ENCODE measurements around the gene RELN. TPM values are rescaled to one million over a fixed set of nuclear protein-coding genes. Genes with fewer than 3 reads are reported as not detected.

Gene RELN
- total RNA-seq, 4 donors from 2014 or later = 1.2 to 7.1 (median 3.7) TPM

GRCh38 chr7:103766660-103767059, 222.8 kb downstream of the RELN start:
- TF ChIP-seq, protein P1, sequence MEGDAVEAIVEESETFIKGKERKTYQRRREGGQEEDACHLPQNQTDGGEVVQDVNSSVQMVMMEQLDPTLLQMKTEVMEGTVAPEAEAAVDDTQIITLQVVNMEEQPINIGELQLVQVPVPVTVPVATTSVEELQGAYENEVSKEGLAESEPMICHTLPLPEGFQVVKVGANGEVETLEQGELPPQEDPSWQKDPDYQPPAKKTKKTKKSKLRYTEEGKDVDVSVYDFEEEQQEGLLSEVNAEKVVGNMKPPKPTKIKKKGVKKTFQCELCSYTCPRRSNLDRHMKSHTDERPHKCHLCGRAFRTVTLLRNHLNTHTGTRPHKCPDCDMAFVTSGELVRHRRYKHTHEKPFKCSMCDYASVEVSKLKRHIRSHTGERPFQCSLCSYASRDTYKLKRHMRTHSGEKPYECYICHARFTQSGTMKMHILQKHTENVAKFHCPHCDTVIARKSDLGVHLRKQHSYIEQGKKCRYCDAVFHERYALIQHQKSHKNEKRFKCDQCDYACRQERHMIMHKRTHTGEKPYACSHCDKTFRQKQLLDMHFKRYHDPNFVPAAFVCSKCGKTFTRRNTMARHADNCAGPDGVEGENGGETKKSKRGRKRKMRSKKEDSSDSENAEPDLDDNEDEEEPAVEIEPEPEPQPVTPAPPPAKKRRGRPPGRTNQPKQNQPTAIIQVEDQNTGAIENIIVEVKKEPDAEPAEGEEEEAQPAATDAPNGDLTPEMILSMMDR (IDR thresholded peaks at IDR 0.05) = no peak
- ATAC-seq (ENCODE audit: low FRiP score) = no peak
- DNase-seq (ENCODE audit: low spot score) = no peak

- TF ChIP-seq, protein P1 (IDR thresholded peaks at IDR 0.05) = no peak
These were observed 223.6 kb downstream of the RELN start for GRCh38 chr7:103765901-103766300.

DNA sequence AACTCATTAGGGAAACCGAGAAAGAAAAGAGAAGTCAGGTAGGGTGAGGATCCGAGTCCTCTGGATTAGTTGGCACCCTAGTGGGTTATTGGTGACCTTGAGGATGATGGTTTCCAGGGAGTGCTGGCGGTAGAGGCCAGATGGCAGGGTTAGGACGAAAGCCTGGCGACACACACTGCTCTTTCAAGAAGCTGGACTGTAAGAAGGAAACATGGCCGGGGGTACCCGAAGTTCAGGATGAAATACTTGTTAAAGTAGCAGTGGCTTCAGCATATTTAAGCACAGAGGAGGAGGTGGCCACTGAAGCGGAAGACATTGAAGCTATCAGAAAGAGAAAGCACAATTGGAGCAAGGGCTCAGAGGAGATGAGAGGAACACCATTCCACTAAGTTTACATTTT, 224.6 kb downstream of the RELN start:
- ATAC-seq (ENCODE audit: low FRiP score) (no peak), DNase-seq (ENCODE audit: low spot score) (no peak)
- TF ChIP-seq, protein P1 (IDR thresholded peaks at IDR 0.05) = no peak

More at GRCh38 chr7:103765901-103766300, 223.6 kb downstream of the RELN start:
- DNase-seq (ENCODE audit: low spot score) (no peak), ATAC-seq (ENCODE audit: low FRiP score) (no peak)

- no peak for ATAC-seq (ENCODE audit: low FRiP score)
- TF ChIP-seq, protein P1 (IDR thresholded peaks at IDR 0.05) = no peak
- DNase-seq (ENCODE audit: low spot score) = no peak
These were observed 226.6 kb downstream of the RELN start for GRCh38 chr7:103762877-103763276.

- ATAC-seq (ENCODE audit: low FRiP score) = no peak
- TF ChIP-seq, protein P1 (IDR thresholded peaks at IDR 0.05) = no peak
- no peak for DNase-seq (ENCODE audit: low spot score)
These were observed 227.2 kb downstream of the RELN start for GRCh38 chr7:103762065-103762760.

DNA sequence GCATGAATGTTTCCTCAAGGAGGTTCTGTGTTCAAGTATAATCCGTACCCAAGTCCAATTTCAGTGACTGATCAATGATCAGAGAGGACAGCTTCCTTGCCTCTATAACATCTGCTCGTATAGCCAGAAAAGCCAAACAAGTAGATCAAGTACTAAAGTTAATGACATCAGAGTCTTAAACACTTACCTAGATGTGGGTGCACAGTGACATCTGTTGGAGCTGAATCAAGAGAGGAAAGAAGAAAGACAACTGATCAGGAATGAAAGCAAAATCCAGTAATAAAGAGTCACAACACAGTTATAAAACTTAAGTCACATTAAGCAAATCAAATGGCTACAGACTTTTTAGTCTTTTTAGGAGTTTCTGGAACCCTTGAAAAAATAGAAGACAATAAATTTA, 236.5 kb downstream of the RELN start:
- TF ChIP-seq, protein P1 (IDR thresholded peaks at IDR 0.05) = no peak
- no peak for DNase-seq (ENCODE audit: low spot score)
- ATAC-seq (ENCODE audit: low FRiP score) = no peak

DNA sequence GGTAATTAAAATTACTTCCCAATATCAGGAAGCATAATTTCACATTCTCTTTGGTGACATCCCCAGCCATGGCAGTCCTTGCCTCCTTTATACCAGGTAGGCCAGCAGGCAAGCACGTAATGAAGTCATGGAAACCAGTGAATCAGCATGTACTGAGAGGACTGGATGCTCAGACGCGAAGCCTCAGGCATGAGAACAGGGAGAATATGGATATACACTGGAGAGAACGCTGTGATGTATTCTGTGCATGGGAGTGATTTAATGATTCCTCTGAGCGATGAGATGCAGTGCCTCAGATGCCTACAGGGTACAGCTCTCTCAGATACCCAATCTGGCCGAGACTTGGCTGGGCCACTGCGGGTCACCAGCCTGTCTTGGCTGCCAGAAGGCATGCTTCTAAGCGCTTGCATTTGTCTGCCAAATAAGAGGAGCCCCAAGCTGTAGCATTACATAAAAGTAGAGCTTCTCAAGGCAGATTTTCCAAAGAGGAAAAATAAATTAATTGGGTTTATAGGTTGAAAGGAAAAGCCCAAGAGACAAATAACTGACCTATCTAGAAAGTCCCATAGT, 238.1 kb downstream of the RELN start:
- ATAC-seq (ENCODE audit: low FRiP score) = no peak
- DNase-seq (ENCODE audit: low spot score) = no peak
- TF ChIP-seq, protein P1 (IDR thresholded peaks at IDR 0.05) = no peak

All from omental fat pad (tissue), 4 donors.